HG02623 (cell line): ENCODE data around the gene ZNF829.
A peak's percentile ranks its signal among the peaks of the same experiment; 100 is the strongest.

Experiments
- ATAC-seq: cut with Tn5 transposase; IDR thresholded peaks from one replicate; pipeline ENCODE4 v1.9.1; 2021; ENCODE audit warnings: moderate library complexity; ENCODE audit not compliant: unreplicated experiment

ZNF829 gene

DNA sequence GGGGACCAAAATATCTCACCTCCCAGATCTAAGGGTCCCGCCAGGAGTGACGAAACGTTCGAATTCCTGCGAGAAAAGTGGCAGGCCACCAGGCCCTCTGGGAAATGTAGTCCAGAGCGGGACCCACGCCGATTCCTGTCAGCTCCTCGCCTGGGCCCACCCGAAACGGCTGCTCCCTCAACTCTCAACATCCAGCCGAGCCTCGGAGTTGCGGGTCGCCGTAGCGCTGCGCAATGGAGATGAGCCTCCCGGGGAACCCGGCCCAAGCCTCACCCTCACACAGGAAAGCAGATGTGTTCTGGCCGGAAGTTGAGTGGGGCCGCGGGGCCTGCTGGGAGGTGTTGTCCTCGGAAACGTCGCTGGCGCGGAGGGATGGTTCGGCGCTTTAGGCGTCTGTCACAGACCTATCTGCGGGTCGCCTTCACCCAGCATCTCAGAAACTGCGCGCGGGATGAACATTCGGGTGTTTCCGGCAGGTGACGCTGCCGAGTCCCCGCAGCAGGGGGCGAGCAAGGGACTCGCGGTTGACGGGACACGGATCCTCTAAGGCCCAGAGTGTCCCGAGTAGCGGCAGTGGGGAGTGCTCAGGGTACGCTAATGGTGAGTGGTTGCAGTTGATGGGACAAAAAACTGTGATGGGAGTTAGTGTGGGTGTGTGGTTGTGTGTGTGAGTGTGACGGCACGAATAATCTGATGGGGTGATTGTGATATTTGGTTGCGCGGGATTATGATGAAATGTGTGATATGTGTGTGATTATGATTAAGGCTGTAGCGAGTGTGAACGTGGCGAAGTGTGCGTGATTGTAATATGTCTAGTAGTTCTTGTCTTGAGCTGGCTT lies at the start of gene ZNF829, which contains the start of gene ZNF568:
Gene ZNF829 (minus strand): TSS at position 300 of the 839 bp plus-strand sequence. CDS start 1,124 bp downstream, outside the sequence.
Gene ZNF568 (plus strand): TSS at position 341 of the 839 bp plus-strand sequence. CDS start 6,439 bp downstream, outside the sequence.
- peak; percentile 87 for ATAC-seq

DNA sequence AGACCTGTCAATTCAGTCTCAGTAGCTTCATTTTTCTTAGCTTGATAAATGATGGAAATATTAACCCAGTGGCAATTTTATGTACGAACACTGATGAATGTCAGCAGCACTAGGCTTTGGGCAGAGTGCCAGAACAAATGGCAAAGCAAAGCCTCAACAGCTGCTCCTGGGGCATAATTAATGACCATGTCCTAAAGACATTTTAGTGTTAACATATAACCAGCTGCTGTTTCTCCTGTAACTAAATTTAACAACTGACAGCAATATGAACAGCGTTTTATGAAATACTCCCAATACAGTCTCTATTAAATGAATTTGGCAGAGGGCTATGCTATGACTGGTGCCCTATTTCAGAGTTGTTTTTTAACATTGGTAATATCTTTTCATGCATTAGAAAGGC lies 47.2 kb upstream of the ZNF829 start:
- ATAC-seq: no peak

DNA sequence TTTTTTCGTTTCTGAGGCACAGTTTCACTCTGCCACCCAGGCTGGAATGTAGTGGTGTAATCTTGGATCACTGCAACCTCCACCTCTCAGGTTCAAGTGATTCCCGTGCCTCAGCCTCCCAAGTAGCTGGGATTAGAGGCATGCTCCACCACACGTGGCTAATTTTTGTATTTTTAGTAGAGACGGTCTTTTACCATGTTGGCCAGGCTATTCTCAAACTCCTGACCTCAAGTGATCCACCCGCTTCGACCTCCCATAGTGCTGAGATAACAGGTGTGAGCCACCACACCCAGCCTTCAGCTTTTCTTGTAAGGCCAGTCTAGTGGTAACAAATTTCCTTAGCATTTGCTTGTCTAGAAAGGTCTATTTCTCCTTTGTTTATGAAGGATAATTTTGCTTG lies 46.3 kb upstream of the ZNF829 start:
- ATAC-seq: no peak

DNA sequence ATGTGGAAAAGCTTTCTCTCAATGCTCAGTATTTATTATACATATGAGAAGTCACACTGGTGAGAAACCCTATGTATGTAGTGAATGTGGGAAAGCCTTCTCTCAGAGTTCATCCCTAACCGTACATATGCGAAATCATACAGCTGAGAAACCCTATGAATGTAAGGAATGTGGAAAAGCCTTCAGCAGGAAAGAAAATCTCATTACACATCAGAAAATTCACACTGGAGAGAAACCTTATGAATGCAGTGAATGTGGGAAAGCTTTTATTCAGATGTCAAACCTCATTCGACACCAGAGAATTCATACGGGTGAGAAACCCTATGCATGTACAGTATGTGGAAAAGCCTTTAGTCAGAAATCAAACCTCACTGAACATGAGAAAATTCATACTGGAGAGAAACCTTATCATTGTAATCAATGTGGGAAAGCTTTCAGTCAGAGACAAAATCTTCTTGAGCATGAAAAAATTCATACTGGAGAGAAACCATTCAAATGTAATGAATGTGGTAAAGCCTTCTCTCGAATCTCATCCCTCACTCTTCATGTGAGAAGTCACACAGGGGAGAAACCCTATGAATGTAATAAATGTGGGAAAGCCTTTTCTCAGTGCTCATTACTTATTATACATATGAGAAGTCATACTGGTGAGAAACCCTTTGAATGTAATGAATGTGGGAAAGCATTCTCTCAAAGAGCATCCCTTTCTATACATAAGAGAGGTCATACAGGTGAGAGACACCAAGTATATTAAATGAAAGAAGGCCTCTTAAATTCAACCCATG lies 34.4 kb upstream of the ZNF829 start:
- no peak for ATAC-seq

DNA sequence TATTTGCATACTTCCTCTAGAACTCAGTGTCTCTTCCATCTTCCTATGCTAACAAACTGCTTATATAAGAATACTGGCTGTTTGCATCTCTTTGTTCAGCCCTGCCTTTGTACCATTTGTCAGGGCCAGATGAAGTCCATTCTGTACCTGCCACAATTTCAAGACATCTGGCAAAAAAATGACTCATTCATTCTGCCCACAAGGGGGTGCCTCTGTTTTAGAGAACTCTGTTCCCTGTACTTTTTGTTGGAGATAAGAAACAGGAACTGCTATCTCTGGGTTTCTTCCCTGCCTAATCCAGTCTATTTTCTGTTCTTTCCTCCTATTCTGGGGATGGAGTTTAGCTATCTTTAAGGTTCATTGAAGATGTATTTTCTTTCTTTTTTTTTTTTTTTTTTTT lies 23.1 kb upstream of the ZNF829 start:
- ATAC-seq: no peak

DNA sequence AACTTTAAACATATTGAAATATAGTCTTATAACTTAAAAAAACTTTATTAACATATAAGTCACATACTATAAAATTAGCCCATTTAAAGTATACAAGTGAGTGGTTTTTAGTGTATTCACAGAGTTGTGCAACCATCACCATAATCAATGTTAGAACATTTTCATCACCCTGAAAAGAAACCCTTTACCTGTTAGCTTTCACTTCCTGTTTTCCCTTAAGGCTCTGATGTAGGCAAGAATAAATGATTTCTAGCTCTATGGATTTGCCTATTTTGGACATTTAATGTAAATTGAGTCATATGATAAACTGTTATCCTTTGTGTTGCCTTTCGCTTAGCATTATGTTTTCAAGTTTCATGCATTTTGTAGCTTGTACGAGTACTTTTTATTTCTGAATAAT lies 15.6 kb upstream of the ZNF829 start:
- no peak for ATAC-seq

DNA sequence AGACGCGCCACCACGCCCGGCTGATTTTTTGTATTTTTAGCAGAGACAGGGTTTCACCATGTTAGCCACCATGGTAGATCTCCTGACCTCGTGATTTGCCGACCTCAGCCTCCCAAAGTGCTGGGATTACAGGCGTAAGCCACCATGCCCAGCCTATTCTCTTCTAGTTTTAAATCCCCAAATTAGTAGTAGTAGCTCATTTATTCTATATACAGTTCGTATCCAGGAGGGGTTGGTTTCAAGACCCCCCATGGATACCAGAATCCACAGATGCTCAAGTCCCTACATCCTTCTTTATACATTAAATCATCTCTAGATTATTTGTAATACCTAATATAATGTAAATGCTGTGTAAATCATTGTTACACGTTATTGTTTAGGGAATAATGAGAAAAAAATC lies 2.0 kb upstream of the ZNF829 start:
- no peak for ATAC-seq

DNA sequence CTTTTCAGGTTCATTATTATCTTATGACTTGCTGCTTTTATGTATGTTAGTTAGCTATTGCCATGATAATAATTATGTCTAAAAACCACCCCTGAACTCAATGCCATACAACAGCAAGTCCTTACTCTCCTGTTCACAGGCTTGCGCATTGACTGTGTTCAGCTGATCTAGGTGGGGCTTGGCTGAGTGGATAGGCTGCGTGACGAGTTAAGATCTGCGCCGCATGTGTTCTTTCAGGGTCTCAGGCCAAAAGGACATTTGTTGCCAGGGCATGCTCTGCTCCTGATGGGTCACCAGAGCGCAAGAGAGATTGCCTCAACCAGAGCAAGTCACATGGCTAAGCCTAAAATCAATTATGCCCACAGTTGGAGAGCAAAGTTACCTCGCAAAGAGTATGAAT lies 900 bp upstream of the ZNF829 start:
- no peak for ATAC-seq

DNA sequence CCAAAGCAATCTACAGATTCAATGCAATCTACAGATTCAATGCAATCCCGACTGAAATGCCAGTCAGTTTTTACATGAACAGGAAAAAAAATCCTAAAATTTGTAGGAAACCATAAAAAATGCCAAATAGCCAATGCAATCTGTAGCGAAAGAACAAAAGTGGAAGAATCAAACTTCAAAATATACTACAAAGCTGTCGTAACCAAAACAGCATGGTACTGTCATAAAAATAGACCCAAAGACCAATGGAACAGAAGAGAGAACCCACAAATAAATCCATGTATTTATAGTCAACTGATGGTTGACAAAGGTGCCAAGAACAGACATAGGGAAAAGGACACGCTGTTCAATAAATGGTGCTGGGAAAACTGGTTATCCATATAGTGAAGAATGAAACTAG lies 17.7 kb downstream of the ZNF829 start:
- no peak for ATAC-seq

DNA sequence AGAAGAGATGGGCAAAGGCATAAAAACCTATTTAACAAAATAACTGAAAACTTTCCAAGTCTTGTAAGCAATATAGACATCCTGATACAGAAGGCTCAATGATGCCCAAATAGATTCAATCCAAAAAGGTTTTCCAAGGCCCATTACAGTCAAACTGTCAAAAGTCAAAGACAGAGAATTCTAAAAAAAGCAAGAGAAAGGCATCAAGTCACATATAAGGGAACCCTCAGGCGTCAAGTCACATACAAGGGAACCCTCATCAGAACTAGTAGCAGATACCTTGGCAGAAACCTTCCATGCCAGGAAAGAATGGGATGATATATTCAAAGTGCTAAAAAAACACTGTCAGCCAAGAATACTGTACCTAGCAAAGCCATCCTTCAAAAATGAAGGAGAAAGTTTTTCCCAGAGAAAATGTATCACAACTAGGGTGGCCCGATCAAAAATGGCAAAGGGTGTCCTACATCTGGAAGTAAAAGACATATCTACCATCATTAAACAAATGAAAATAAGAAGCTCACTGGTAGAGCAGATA lies 21.2 kb downstream of the ZNF829 start:
- no peak for ATAC-seq

DNA sequence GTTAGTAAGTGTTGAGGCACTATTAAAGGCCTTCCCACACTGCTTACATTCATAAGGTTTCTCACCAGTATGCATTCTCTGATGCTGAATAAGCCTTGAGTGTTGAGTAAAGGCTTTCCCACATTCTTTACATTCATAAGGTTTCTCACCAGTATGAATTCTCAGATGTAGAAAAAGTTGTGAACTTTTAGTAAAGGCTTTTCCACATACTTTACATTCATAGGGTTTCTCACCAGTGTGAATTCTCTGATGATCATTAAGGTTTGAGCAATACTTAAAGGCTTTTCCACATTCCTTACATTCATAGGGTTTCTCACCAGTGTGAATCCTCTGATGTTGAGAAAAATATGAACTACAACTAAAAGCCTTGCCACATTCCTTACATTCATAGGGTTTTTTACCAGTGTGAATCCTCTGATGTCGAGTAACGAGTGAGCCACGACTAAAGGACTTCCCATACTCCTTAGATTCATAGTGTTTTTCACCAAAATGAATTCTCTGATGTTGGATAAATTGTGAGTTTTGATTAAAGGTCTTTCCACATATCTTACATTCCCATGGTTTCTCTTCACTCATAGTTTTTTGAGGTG lies 24.2 kb downstream of the ZNF829 start:
- ATAC-seq: no peak

DNA sequence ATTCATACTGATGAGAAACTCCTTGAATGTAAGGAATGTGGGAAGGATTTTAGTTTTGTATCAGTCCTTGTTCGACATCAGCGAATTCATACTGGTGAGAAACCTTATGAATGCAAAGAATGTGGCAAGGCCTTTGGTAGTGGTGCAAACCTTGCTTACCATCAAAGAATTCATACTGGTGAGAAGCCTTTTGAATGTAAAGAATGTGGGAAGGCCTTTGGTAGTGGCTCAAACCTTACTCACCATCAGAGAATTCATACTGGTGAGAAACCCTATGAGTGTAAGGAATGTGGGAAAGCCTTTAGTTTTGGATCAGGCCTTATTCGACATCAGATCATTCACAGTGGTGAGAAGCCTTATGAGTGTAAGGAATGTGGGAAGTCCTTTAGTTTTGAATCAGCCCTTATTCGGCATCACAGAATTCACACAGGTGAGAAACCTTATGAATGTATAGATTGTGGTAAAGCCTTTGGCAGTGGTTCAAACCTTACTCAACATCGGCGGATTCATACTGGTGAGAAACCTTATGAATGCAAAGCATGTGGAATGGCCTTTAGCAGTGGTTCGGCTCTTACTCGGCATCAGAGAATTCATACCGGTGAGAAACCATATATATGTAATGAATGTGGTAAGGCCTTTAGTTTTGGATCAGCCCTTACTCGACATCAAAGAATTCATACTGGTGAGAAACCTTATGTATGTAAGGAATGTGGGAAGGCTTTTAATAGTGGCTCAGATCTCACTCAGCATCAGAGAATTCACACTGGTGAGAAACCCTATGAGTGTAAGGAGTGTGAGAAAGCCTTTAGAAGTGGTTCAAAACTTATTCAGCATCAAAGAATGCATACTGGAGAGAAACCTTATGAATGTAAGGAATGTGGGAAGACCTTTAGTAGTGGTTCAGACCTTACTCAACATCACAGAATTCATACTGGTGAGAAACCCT lies 38.8 kb downstream of the ZNF829 start:
- no peak for ATAC-seq

DNA sequence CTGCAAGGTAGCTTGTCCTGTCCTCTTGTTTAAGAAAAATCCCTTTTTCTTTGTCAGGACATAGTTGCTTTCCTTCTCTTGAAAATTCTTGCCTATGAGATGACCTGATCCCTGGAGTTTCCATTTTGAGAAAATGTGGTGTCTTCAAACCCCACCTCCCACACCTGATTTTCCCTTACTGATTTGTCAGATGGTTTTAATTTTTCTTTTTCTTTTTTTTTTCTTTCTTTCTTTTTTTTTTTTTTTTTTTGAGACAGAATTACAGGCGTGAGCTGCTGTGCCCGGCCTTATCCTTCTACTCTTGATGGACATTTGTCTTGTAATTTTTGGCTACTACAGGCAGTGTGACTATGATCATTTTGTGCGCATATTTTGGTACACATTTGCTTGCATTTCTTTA lies 64.2 kb downstream of the ZNF829 start:
- ATAC-seq: no peak

DNA sequence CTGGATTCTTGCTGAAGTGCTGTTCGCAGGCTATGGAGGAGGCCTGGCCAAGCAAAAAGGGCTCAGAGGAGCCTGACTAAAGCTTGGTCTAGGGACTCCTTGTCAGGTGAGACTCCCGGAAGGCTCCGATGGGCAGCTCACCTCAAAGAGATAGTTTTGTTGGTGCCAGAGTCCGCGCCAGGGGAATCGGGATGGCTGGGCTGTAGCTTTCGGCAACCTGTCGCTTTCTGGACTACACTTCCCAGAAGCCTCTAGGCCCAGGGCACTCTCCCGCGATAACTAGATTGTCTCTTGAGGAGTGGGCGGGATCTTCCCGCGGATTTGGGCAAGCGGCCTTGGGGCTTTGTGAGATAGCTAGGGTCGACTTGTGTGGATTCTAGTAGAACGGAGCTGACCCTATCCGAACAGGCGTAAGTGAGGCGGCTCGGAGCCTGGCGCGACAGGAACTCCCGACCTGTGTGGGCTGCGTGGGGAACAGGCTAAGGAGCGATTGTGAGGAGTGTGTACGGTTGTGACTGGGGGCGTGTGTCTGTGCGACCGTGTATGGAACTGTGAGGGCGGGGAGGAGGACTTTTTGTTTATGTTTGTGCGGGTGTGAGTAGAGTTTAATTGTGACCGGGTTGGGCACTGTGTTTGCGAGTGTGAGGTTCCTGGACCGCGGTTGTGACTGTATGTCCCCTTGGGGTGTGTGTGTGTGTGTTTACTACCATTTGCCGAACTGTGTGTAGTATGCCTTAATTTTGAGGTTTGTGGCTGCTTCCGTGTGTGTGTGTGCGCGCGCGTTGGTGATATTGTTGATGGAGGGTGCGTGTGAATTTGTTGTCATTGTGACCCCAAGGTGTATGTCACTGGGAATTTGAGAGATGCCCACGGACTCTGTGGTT lies 65.3 kb downstream of the ZNF829 start, which contains the start of gene ZNF345:
Gene ZNF345 (plus strand): TSS at position 318 of the 884 bp plus-strand sequence. CDS start 25,955 bp downstream, outside the sequence.
- peak; percentile 66 for ATAC-seq

DNA sequence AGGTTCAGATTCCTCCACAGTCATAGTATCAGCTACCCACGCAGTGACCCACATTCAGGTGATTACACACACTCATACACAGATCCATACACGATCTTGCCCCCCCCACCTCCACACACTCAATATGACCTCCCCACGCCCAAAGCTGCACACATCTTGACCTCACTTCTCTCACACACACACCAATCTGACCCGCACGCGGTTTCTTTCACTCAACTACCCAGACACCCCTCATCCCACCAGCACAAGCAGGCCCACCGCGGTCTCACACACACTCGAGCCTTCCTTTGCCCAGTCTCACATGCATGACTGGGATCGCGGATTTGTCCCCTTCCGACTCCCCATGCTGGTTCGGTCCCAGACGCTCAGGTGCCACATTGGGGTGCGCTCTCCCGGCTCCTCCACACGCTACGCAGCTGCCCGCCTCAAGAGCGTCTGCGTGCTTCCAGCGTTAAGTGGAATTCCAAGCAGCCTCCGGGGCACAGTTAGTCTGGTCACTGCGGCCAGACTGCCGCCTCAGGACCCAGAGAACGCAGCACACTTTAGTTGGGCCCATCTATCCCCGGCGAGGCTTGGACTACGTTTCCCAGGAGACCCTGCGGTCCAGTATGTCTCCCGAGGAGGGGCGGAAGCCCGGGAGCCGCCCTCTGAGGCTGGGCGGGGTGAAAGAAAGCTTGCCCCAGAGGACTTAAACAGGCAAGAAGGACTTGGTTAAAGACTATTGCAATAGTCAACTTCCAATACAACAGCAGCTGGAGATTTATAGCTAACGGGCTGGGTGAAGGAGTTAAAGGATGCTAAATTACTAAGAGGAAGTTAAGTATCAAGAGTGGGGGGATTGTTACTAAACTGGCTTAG lies 66.2 kb downstream of the ZNF829 start:
- ATAC-seq: peak; percentile 77

DNA sequence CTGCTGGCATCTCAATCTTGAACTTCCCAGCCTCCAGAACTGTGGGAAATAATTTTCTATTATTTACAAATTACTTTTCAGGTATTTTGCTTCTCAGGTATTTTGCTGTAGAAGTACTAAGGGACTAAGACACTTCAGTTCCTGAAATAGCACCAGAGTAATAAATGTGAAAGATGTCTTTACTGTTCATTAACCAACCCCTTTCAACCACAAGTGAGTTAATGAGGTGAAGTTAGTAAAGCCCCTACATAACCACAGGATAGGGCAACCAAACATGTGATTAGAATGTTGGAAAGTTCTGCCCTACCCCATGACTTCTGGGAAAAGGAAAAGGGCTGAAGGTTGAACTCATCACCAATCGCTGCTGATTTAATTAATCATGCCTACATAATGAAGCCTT lies 68.1 kb downstream of the ZNF829 start:
- no peak for ATAC-seq

DNA sequence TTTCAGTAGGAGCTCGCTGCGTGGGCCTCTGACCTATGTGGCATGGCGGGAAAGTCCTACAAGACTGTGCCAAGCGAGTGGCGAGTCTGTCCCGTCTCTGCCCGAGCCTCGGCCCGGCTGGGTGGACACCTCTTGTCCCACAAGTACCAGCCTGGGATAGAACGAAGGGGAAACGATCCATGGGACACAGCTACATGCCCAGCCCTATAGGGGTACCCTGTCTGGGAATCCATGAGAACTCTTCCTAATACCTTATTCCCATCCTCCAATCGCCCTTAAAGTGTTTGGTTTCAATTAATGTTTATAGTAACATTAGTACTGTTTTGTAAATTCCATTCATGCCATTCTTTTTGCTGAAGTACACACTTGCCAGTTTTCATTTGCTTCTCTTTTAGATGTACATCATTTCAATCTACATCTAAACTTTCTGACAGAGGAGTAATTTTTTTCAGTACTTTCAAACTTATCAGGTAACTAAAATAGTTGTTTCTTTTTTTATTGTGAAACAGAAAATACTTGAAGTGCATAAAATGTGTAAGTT lies 77.2 kb downstream of the ZNF829 start:
- no peak for ATAC-seq
